Body of pancreas (tissue), 4 donors: ENCODE measurements around the gene SCFD2.

Source experiments
- CTCF ChIP-seq, 7 experiments: fragments of 450-650 bp in 4 of 7; fragments of 200-600 bp in 3 of 7; sonication (generic) in 3 of 7; IDR thresholded peaks; one replicate each; pipeline ENCODE4 v1.5.1; 2016 to 2019; ENCODE audit warnings: antibody characterized with exemption in 7 of 7
- POLR2A ChIP-seq, 3 donors: fragments of 450-650 bp; IDR thresholded peaks; one replicate each; pipeline ENCODE4 v1.6.1; 2016; ENCODE audit warnings: antibody characterized with exemption in 3 of 3, mild to moderate bottlenecking in 2 of 3

- TF ChIP-seq CTCF (IDR thresholded peaks at IDR 0.05) (no peak), POLR2A (IDR thresholded peaks at IDR 0.05) (no peak)
These were observed 523.1 kb downstream of the SCFD2 start for GRCh38 chr4:52842792-52843191.
